Prostate gland (tissue), 2 donors: ENCODE measurements around the gene KCNAB1. TPM values are rescaled to one million over a fixed set of nuclear protein-coding genes. Genes with fewer than 3 reads are reported as not detected.

ENCODE experiments used
- DNase-seq: peaks from one replicate; pipeline ENCODE4 v3.0.0-alpha.2; 2019; ENCODE audit warnings: low spot score
- H3K27ac ChIP-seq, 2 donors: fragments of 200-600 bp; sonication (generic); 2 replicates each; pipeline ENCODE4 v1.5.1; 2017 to 2019
- H3K27me3 ChIP-seq: fragments of 200-600 bp; sonication (generic); replicated peaks from 2 replicates; pipeline ENCODE4 v1.5.1; 2019; ENCODE audit not compliant: insufficient read depth
- H3K36me3 ChIP-seq, 2 donors: fragments of 200-600 bp; sonication (generic); 1 replicate in 1 of 2; 2 replicates in 1 of 2; pipeline versions ENCODE4 v1.5.1 to v1.8.1; 2017 to 2019
- H3K4me1 ChIP-seq: fragments of 200-600 bp; sonication (generic); replicated peaks from 2 replicates; pipeline ENCODE4 v1.5.1; 2019
- H3K4me3 ChIP-seq, 2 donors: fragments of 200-600 bp; sonication (generic); 2 replicates each; pipeline ENCODE4 v1.5.1; 2017 to 2019
- H3K9me3 ChIP-seq: fragments of 200-600 bp; sonication (generic); 2 replicates; pipeline ENCODE4 v1.5.1; 2017
- CTCF ChIP-seq, 4 experiments: fragments of 200-600 bp in 2 of 4; fragments of 450-650 bp in 2 of 4; sonication (generic) in 2 of 4; IDR thresholded peaks; 1 replicate in 3 of 4; 2 replicates in 1 of 4; pipeline ENCODE4 v1.5.1; 2016 to 2019; ENCODE audit warnings: antibody characterized with exemption in 4 of 4, mild to moderate bottlenecking in 2 of 4, moderate library complexity in 2 of 4
- POLR2A ChIP-seq: fragments of 450-650 bp; IDR thresholded peaks from one replicate; pipeline ENCODE4 v1.6.1; 2016; ENCODE audit warnings: antibody characterized with exemption, mild to moderate bottlenecking
- POLR2AphosphoS5 ChIP-seq: sonication (generic); formaldehyde crosslinking; IDR thresholded peaks from one replicate; pipeline ENCODE4 v1.6.1; 2017; ENCODE audit warnings: antibody characterized with exemption
- WGBS: methylation state at CpG from one replicate; pipeline ENCODE4 v1.1.5; 2018; 5-methylcytosine and 5-hydroxymethylcytosine counted together
- intact Hi-C: fragments of 100-400 bp; cut with DNase I; formaldehyde crosslinking; loops from one replicate; pipeline ENCODE4 v1.14.2; 2022
- total RNA-seq, 2 donors: library from RNA; depleted of rRNA; stranded (reverse); fragments of >200 nt; gene quantifications; one replicate each; pipeline ENCODE4 v1.1.0, GENCODE V29; 2016

Gene KCNAB1
- total RNA-seq, 2 donors from 2014 or later, result 5.2 to 9.5 TPM

DNA sequence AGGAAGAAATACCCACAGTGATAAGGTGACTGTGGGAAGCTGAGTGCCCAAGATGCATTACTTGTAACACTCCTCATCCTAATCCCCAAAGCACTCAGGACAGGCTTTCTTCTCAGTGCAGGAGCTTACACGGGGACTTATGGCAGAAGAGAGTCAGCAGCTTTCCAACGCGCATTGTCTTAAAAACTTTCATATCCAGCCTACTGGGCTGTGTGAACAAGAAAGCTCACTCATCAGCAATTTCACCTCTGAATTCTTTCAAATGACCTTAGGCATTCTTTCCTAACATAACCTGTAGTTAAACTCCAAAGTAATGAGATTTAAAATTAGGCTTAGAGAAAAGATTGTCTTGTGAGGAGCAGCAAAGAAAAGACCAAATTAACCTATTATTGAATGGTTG is 132.3 kb downstream of the KCNAB1 start:
- TF ChIP-seq POLR2A (no peak), POLR2AphosphoS5 (no peak), CTCF (IDR thresholded peaks at IDR 0.05) (no peak)
- Histone ChIP-seq H3K27me3 (no peaks in the 10 kb centered on the region), H3K4me1 (no peaks in the 10 kb centered on the region), H3K27ac (no peak overlapping the region), H3K36me3 (no peaks in the 10 kb centered on the region), H3K4me3 (no peak overlapping the region), H3K9me3 (no peaks in the 10 kb centered on the region)
- intact Hi-C loops, result no loop called here
- WGBS, result 68% methylated on average over 3 of the region's 3 CpGs
- DNase-seq, result no peak

DNA sequence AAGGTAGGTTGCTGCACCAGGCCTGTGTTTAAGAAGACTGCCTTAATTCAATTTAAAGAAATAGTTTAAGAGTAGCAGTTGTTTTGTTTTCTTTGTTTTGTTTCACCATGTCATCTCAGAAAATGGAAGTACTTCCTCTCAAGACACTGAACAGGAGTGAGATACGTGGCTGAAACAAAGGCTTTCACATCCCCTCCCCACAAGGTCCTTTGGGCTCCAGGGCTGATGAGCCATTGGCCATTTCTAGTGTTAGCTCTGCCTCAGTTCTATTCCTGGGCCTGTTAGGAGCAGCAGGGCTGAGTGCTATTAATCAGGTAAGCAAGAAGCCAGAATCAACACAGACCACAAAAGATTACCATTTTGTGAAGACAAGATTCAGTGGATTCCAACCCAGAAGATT is 132.8 kb downstream of the KCNAB1 start:
- 92% methylated on average over 1 of the region's 1 CpG for WGBS
- no peak for DNase-seq
- Histone ChIP-seq H3K4me1 (no peaks in the 10 kb centered on the region), H3K36me3 (no peaks in the 10 kb centered on the region), H3K27me3 (no peaks in the 10 kb centered on the region), H3K9me3 (no peaks in the 10 kb centered on the region), H3K4me3 (no peak overlapping the region), H3K27ac (no peak overlapping the region)
- TF ChIP-seq CTCF (IDR thresholded peaks at IDR 0.05) (no peak), POLR2A (no peak), POLR2AphosphoS5 (no peak)
- intact Hi-C loops, result no loop called here

DNA sequence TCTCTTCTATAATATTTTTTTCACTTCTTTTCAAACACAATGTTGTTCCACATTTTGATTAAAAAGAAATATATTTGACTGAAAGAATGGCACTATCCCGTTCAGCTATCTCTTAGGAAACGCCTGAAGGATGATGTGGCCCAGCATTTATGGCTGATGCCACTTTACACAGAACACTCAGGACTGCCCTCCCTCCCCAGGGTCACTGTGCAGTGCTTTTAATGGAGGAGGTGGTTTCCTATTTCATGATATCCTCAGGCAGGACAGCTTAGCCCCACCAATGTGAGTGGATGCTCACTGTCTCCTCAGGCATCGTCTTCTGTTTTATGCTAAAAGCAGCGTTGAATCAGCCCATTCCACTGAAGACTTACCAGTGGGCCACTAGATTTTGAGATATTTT is 135.9 kb downstream of the KCNAB1 start:
- Histone ChIP-seq H3K4me3 (no peak overlapping the region), H3K36me3 (no peaks in the 10 kb centered on the region), H3K9me3 (no peaks in the 10 kb centered on the region), H3K27me3 (no peaks in the 10 kb centered on the region), H3K27ac (no peak overlapping the region), H3K4me1 (no peaks in the 10 kb centered on the region)
- intact Hi-C loops, result no loop called here
- WGBS, result 73% methylated on average over 4 of the region's 4 CpGs
- TF ChIP-seq POLR2A (no peak), POLR2AphosphoS5 (no peak), CTCF (IDR thresholded peaks at IDR 0.05) (no peak)
- DNase-seq, result no peak

DNA sequence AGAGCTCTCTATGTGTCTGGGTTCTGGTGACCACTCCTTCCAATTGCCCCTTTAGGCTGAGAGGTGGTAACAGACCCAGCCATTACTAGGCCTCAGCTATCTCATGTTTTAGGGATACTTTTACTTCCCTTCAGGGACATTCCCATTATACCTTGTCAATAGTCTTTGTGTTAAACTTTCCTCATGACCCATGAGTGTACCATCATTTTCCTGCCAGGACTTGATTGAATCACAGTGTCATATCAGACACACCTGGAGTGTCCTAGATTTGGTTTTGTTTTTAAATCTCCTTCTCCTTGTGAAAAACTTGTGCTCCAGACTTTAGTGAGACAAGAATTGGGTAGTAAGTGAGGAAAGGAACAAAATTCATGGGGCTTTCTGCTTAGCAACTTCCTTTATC is 136.6 kb downstream of the KCNAB1 start:
- DNase-seq, result no peak
- TF ChIP-seq POLR2AphosphoS5 (no peak), CTCF (IDR thresholded peaks at IDR 0.05) (no peak), POLR2A (no peak)
- intact Hi-C loops, result no loop called here

DNA sequence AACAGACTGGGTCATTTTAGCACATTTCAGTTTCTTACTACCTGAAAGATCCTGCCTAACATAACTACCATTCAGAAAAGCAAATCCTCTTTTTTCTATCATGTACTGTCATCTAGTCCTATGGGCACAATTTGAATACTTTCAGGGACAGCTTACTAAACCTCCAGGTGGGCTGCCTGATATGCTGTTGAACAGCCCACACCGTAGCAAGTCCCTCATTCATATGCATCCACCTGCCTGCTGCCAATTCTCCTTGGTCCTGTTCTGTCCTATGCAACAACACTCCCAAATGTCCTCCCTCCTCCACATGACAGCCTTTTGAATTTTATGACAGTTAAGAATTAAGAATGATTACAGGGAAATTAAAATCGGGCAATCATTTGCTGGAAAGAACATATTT is 137.9 kb downstream of the KCNAB1 start:
- no peak for DNase-seq
- TF ChIP-seq POLR2A (no peak), POLR2AphosphoS5 (no peak), CTCF (IDR thresholded peaks at IDR 0.05) (no peak)
- H3K9me3 ChIP-seq, result no peaks in the 10 kb centered on the region
- 73% methylated on average over 2 of the region's 2 CpGs for WGBS
- no peaks in the 10 kb centered on the region for H3K4me1 ChIP-seq
- H3K4me3 ChIP-seq, result no peak overlapping the region
- no peak overlapping the region for H3K27ac ChIP-seq
- no peaks in the 10 kb centered on the region for H3K36me3 ChIP-seq
- intact Hi-C loops, result no loop called here
- no peaks in the 10 kb centered on the region for H3K27me3 ChIP-seq

More for the DNA sequence above, 136.6 kb downstream of the KCNAB1 start:
- Histone ChIP-seq H3K9me3 (no peaks in the 10 kb centered on the region), H3K27ac (no peak overlapping the region), H3K27me3 (no peaks in the 10 kb centered on the region), H3K36me3 (no peaks in the 10 kb centered on the region), H3K4me1 (no peaks in the 10 kb centered on the region), H3K4me3 (no peak overlapping the region)
